ENCODE measurements around the gene CTTN.

CTTN gene

DNA sequence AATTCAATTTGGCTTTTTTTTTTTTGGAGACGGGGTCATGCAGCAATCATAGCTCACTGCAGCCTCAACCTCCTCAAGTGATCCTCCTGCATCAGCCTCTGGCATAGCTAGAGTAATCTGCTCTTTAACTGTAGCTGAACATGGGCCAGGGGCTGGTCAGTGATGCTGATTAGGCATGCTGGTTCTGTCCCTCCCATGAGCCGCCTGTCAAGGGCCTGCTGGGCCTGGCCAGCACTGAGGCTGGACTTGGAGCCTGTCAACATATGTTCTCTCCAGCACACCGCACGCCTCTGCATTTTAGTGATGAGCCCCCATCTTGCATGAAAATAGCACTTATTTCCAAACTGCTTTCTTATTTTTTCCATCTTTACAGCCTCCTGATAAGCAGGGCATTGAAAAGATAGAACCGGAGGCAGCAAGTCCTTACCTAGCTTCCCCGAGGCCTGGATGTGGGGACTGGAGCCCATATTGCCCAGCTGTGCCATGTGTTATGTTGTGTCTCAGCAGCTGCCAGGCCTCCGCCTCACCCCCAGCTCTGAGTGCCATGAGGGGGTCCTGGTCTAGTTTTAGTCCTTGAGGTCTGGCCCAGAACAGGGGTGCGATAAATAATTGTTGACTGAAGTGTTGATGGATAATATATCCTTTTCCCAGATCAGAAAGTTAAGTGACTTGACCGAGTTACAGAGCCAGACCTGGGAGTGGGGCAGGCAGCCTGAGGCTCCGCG is 80.0 kb downstream of the CTTN start:
- no peak for DNase-seq

DNA sequence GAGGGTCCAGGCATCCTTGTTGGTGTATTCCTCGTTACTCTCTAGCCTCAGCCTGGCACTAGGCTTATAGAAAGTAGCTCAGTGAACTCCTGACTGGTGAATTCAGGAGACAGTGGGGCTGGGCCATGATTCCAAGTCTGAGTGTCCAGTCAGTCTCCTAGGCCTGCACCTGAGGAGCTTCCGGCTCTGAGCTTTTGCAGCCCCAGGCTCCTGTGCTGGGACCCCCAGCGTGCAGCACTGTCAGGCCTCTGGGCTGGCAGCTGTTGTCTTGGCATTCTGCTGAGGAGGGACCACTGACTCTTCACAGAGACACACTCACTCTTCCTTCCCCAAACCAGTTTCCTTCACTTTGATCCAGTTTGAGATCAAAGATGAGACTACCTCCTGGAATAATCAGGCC is 82.4 kb downstream of the CTTN start:
- no peak for DNase-seq

DNA sequence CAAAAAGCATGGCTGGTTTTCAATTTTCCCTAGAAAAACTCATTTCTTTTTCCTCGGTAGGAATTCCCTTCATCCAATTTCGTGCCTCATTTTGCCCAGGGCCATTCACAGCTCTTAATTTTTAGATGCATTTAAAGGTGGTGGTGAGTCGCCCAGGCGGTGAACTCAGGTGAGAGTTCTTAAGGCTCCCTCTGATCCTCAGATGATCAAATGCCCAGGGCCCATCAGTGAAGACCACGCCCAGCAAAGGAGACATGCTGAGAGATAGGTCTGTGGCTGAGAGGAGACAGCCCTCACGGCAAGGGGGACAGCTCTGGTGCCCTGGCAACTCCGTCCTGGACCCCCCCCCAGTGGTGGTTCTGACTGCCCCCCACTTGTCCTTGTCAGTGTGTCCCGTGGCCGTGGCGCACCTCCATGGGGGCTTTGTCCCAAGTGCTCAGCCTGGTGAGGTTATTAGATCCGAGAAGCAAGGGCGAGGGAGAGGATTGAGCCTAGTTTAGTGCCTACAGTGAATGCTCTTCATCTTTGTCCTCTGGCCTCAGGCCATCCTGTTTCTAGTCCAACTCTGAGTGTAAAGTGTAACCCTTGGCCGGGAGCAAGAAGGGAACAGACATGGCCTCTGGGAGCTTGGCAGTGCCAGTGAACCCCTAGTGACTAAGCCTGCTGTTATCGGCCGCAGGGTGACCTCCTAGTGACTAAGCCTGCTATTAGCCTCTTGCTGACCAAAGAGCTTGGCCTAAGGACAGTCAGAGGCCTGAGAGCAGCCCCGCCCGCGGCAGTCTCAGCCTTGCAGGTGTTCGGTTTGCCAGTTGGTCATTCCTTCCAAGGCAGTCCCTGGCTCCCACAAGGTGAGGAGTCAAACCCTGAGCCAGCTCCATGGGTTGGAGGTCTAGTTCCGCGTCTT is 83.5 kb downstream of the CTTN start:
- no peak for DNase-seq

DNA sequence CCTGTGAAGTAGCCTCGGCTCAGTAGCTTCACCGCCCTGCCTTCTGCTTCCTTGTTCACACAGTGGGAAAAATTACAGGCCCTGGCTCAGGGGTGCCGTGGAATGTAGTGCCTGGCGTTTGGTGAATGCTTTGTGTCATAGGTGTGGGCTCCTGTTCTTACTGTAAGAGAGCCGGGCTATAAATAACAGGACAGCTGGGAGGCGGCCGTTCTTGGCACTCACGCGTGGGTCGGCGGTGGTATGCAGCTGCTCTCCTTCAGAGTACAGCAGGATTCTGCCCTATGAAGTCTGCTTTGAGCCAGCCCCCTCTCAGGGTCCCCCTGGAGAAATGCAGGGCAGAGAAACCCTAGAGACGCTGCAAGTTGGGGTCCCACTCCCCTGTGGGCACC is 84.2 kb downstream of the CTTN start:
- DNase-seq = no peak

DNA sequence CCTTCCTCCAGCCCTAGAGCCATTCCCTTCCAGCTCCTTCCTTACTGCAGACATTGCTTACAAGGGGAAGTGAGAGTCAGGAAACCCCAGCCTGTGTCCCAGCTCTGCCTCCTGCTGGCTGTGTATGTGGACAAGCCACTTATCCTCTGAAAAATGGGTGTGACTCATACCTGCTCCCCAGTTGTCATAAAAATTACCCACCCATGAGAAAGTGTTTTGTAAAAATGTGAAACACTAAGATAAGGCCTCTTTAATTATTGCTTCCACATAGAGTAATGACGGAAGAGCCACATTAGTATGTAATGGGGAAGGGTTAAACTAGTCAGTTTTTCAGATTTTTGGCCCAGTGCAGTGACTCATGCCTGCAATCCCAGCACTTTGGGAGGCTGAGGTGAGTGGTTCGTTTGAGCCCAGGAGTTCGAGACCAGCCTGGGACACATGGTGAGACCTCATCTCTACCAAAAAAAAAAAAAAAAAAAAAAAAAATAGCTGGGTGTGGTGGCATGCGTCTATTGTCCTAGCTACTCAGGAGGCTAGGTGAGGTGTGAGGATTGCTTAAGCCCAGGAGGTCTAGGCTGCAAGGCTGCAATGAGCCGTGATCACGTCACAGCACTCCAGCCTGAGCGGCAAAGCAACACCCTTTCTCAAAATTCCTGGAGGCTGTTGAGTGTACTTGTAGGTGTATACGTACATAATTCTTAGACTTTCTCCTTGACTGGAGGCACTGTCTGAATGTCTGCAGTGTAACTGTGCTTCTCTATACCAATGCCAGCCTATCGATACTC is 84.9 kb downstream of the CTTN start:
- no peak for DNase-seq

DNA sequence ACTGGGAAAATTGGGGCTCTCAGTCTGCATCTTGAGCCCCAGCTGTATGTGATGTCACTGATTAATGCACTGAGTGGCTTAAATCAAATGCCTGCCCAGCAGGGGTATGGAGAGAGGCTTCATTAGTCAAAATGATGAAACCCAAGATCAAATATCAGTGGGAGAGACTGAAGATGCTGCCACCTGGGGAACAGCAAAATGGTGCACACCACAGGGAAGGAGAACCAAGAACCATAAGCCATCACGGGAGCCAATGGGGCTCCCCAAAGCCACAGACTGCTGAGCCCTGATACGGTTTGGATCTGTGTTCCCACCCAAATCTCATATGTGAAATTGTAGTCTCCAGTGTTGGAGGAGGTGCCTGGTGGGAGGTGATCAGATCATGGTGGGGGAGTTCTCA is 85.6 kb downstream of the CTTN start:
- no peak for DNase-seq

DNA sequence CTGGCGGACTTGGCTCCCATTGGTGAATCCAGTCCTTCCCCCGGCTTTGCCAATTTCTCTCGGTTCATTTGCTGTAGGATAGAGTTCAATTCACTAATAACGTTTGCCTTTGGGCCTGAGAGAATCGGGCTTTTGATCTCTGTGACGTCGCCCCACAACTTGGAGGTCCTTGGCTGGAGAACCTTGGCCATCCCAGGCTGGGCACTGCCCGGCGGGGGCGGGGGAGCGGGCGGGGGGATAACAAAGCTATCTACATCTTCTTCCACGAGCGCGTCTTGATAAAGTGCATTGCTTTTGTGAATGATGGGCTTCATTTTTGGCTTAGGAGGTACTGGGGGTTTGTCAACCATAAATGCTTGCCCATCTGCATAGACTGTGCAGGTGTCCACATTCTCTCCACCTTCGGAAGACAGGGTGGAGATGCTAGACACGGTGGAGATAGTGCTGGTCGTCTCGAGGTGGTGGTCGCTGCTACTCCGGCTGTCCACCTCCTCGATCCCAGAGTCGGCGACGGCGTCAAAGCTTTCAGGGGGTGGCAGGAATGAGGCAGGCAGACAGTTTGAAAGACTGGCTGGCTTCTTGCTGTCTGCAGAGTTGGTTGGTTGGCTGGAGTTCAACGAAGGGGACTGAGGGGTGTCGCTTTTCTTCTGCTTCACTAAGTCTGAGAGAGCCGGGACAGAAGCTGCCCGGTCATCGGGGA is 87.1 kb downstream of the CTTN start:
- DNase-seq = no peak

DNA sequence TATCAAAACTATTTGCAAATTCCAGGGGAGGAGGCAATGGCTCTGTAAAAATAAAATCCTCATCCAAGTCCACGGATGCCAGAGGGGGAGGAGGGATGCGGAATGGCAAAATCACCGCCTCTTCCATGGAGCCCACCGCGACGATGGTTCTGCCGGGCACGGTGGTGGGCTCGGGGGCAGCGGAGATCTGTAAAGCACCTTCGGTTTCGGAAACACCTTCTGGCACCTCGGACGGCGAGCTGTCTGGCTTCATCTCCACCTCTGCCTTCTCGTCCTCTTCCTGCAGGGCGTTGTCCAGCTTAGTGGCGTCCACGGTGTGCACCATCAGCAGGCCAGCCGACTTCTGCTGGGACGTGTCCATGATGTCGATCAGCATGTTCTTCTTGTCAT is 87.7 kb downstream of the CTTN start:
- no peak for DNase-seq

Data from SIG-M5 (cell line).